Measurements from ENCODE around the gene HPS1.
"Not testable (repeated sequence)": the region's sequence is repeated elsewhere in the genome, so short reads cannot be mapped to it uniquely, and the experiment has no call there.

HPS1 gene

GRCh38 chr10:98394851-98395440, 51.8 kb downstream of the HPS1 start:
- peaks cover 13% of the 10 kb centered on the region for H3K4me1 ChIP-seq (ENCODE audit: control insufficient read depth, insufficient read depth, low read length, poor library complexity, severe bottlenecking)
- DNase-seq = no peak

GRCh38 chr10:98391578-98391991, 55.1 kb downstream of the HPS1 start:
- Histone ChIP-seq H3K4me1 (ENCODE audit: control insufficient read depth, insufficient read depth, low read length, poor library complexity, severe bottlenecking) (peaks cover 13% of the 10 kb centered on the region), H3K27ac (ENCODE audit: insufficient read depth, low read length, poor library complexity, severe bottlenecking) (no peak overlapping the region), H3K9me3 (ENCODE audit: control insufficient read depth, low read length) (no peaks in the 10 kb centered on the region), H3K27me3 (replicated peaks; ENCODE audit: control insufficient read depth, insufficient read depth, low read length, poor library complexity, severe bottlenecking) (no peaks in the 10 kb centered on the region), H3K4me3 (ENCODE audit: insufficient read depth, low read depth, low read length, poor library complexity, severe bottlenecking) (no peak overlapping the region), H3K36me3 (ENCODE audit: control insufficient read depth, insufficient read depth, low read length) (peaks cover 6% of the 10 kb centered on the region)
- no peak for DNase-seq

More at GRCh38 chr10:98394851-98395440, 51.8 kb downstream of the HPS1 start:
- Histone ChIP-seq H3K9me3 (ENCODE audit: control insufficient read depth, low read length) (no peaks in the 10 kb centered on the region), H3K36me3 (ENCODE audit: control insufficient read depth, insufficient read depth, low read length) (peaks cover 6% of the 10 kb centered on the region), H3K4me3 (ENCODE audit: insufficient read depth, low read depth, low read length, poor library complexity, severe bottlenecking) (no peak overlapping the region), H3K27me3 (replicated peaks; ENCODE audit: control insufficient read depth, insufficient read depth, low read length, poor library complexity, severe bottlenecking) (no peaks in the 10 kb centered on the region), H3K27ac (ENCODE audit: insufficient read depth, low read length, poor library complexity, severe bottlenecking) (no peak overlapping the region)

GRCh38 chr10:98391065-98391464, 55.7 kb downstream of the HPS1 start:
- no peak for DNase-seq
- H3K27me3 ChIP-seq (replicated peaks; ENCODE audit: control insufficient read depth, insufficient read depth, low read length, poor library complexity, severe bottlenecking) = no peaks in the 10 kb centered on the region
- peaks cover 2% of the 10 kb centered on the region for H3K36me3 ChIP-seq (ENCODE audit: control insufficient read depth, insufficient read depth, low read length)
- no peak overlapping the region for H3K27ac ChIP-seq (ENCODE audit: insufficient read depth, low read length, poor library complexity, severe bottlenecking)
- peaks cover 13% of the 10 kb centered on the region for H3K4me1 ChIP-seq (ENCODE audit: control insufficient read depth, insufficient read depth, low read length, poor library complexity, severe bottlenecking)
- no peaks in the 10 kb centered on the region for H3K9me3 ChIP-seq (ENCODE audit: control insufficient read depth, low read length)
- H3K4me3 ChIP-seq (ENCODE audit: insufficient read depth, low read depth, low read length, poor library complexity, severe bottlenecking) = no peak overlapping the region

- Histone ChIP-seq H3K4me3 (ENCODE audit: insufficient read depth, low read depth, low read length, poor library complexity, severe bottlenecking) (no peak overlapping the region), H3K27ac (ENCODE audit: insufficient read depth, low read length, poor library complexity, severe bottlenecking) (no peak overlapping the region), H3K4me1 (ENCODE audit: control insufficient read depth, insufficient read depth, low read length, poor library complexity, severe bottlenecking) (peaks cover 13% of the 10 kb centered on the region), H3K9me3 (ENCODE audit: control insufficient read depth, low read length) (no peaks in the 10 kb centered on the region), H3K36me3 (ENCODE audit: control insufficient read depth, insufficient read depth, low read length) (no peaks in the 10 kb centered on the region), H3K27me3 (replicated peaks; ENCODE audit: control insufficient read depth, insufficient read depth, low read length, poor library complexity, severe bottlenecking) (no peaks in the 10 kb centered on the region)
- no peak for DNase-seq
Observed at GRCh38 chr10:98390406-98390805, 56.3 kb downstream of the HPS1 start.

- H3K36me3 ChIP-seq (ENCODE audit: control insufficient read depth, insufficient read depth, low read length) = no peaks in the 10 kb centered on the region
- DNase-seq = no peak
- no peaks in the 10 kb centered on the region for H3K9me3 ChIP-seq (ENCODE audit: control insufficient read depth, low read length)
- H3K27me3 ChIP-seq (replicated peaks; ENCODE audit: control insufficient read depth, insufficient read depth, low read length, poor library complexity, severe bottlenecking) = no peaks in the 10 kb centered on the region
- H3K4me3 ChIP-seq (ENCODE audit: insufficient read depth, low read depth, low read length, poor library complexity, severe bottlenecking) = no peak overlapping the region
- H3K27ac ChIP-seq (ENCODE audit: insufficient read depth, low read length, poor library complexity, severe bottlenecking) = no peak overlapping the region
- peaks cover 13% of the 10 kb centered on the region for H3K4me1 ChIP-seq (ENCODE audit: control insufficient read depth, insufficient read depth, low read length, poor library complexity, severe bottlenecking)
Observed at GRCh38 chr10:98389398-98389797, 57.3 kb downstream of the HPS1 start.

- no peaks in the 10 kb centered on the region for H3K27me3 ChIP-seq (replicated peaks; ENCODE audit: control insufficient read depth, insufficient read depth, low read length, poor library complexity, severe bottlenecking)
- peaks cover 13% of the 10 kb centered on the region for H3K4me1 ChIP-seq (ENCODE audit: control insufficient read depth, insufficient read depth, low read length, poor library complexity, severe bottlenecking)
- DNase-seq = no peak
- H3K36me3 ChIP-seq (ENCODE audit: control insufficient read depth, insufficient read depth, low read length) = peaks cover 4% of the 10 kb centered on the region
- no peak overlapping the region for H3K4me3 ChIP-seq (ENCODE audit: insufficient read depth, low read depth, low read length, poor library complexity, severe bottlenecking)
- no peaks in the 10 kb centered on the region for H3K9me3 ChIP-seq (ENCODE audit: control insufficient read depth, low read length)
- H3K27ac ChIP-seq (ENCODE audit: insufficient read depth, low read length, poor library complexity, severe bottlenecking) = no peak overlapping the region
Observed at GRCh38 chr10:98388101-98388655, 58.6 kb downstream of the HPS1 start.

GRCh38 chr10:98384531-98385133, 62.1 kb downstream of the HPS1 start:
- no peak overlapping the region for H3K27ac ChIP-seq (ENCODE audit: insufficient read depth, low read length, poor library complexity, severe bottlenecking)
- no peaks in the 10 kb centered on the region for H3K4me1 ChIP-seq (ENCODE audit: control insufficient read depth, insufficient read depth, low read length, poor library complexity, severe bottlenecking)
- no peaks in the 10 kb centered on the region for H3K9me3 ChIP-seq (ENCODE audit: control insufficient read depth, low read length)
- no peaks in the 10 kb centered on the region for H3K27me3 ChIP-seq (replicated peaks; ENCODE audit: control insufficient read depth, insufficient read depth, low read length, poor library complexity, severe bottlenecking)
- no peak for DNase-seq
- no peak overlapping the region for H3K4me3 ChIP-seq (ENCODE audit: insufficient read depth, low read depth, low read length, poor library complexity, severe bottlenecking)
- H3K36me3 ChIP-seq (ENCODE audit: control insufficient read depth, insufficient read depth, low read length) = peaks cover 4% of the 10 kb centered on the region

- no peak for DNase-seq
- Histone ChIP-seq H3K4me3 (ENCODE audit: insufficient read depth, low read depth, low read length, poor library complexity, severe bottlenecking) (no peak overlapping the region), H3K27ac (ENCODE audit: insufficient read depth, low read length, poor library complexity, severe bottlenecking) (no peak overlapping the region), H3K9me3 (ENCODE audit: control insufficient read depth, low read length) (no peaks in the 10 kb centered on the region), H3K27me3 (replicated peaks; ENCODE audit: control insufficient read depth, insufficient read depth, low read length, poor library complexity, severe bottlenecking) (no peaks in the 10 kb centered on the region), H3K4me1 (ENCODE audit: control insufficient read depth, insufficient read depth, low read length, poor library complexity, severe bottlenecking) (no peaks in the 10 kb centered on the region), H3K36me3 (ENCODE audit: control insufficient read depth, insufficient read depth, low read length) (peaks cover 4% of the 10 kb centered on the region)
Observed at GRCh38 chr10:98383869-98384268, 62.9 kb downstream of the HPS1 start.

- not testable (repeated sequence) for H3K27me3 ChIP-seq (replicated peaks; ENCODE audit: control insufficient read depth, insufficient read depth, low read length, poor library complexity, severe bottlenecking); H3K36me3 ChIP-seq (ENCODE audit: control insufficient read depth, insufficient read depth, low read length); H3K27ac ChIP-seq (ENCODE audit: insufficient read depth, low read length, poor library complexity, severe bottlenecking); H3K4me3 ChIP-seq (ENCODE audit: insufficient read depth, low read depth, low read length, poor library complexity, severe bottlenecking); H3K4me1 ChIP-seq (ENCODE audit: control insufficient read depth, insufficient read depth, low read length, poor library complexity, severe bottlenecking); H3K9me3 ChIP-seq (ENCODE audit: control insufficient read depth, low read length); DNase-seq
Observed at GRCh38 chr10:98383134-98383667, 63.5 kb downstream of the HPS1 start.

- Histone ChIP-seq H3K9me3 (ENCODE audit: control insufficient read depth, low read length) (no peaks in the 10 kb centered on the region), H3K27me3 (replicated peaks; ENCODE audit: control insufficient read depth, insufficient read depth, low read length, poor library complexity, severe bottlenecking) (no peaks in the 10 kb centered on the region), H3K27ac (ENCODE audit: insufficient read depth, low read length, poor library complexity, severe bottlenecking) (no peak overlapping the region), H3K36me3 (ENCODE audit: control insufficient read depth, insufficient read depth, low read length) (peaks cover 4% of the 10 kb centered on the region), H3K4me1 (ENCODE audit: control insufficient read depth, insufficient read depth, low read length, poor library complexity, severe bottlenecking) (no peaks in the 10 kb centered on the region), H3K4me3 (ENCODE audit: insufficient read depth, low read depth, low read length, poor library complexity, severe bottlenecking) (no peak overlapping the region)
- DNase-seq = no peak
Observed at GRCh38 chr10:98382691-98383101, 64.0 kb downstream of the HPS1 start.
